GM19468 (cell line): Measurements from ENCODE around the gene DHDDS.

ENCODE experiments used
- ATAC-seq: cut with Tn5 transposase; IDR thresholded peaks from one replicate; pipeline ENCODE4 v1.9.1; 2021; ENCODE audit warnings: mild to moderate bottlenecking, moderate library complexity, moderate number of reproducible peaks; ENCODE audit not compliant: unreplicated experiment; ENCODE audit errors: extremely low read depth

DHDDS gene

DNA sequence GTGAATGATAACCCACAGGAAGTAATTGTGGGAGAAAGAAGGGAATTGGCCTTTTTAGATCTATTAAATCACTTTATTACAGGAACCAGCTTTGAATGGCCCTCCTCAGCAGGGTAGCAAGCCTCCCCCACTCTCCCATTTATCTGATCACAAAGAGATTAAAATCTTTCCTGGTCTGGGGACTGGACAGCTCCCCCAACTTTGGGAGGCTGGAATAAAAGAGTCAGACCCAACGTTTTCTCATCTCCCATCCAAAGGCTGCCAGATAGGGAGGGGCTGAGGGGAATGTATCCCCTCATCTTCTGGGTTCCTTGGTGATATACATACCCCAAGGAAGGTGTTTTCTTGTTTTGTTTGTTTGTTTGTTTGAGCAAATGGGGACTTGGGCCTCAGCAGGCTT lies 19.1 kb upstream of the DHDDS start:
- no peak for ATAC-seq

DNA sequence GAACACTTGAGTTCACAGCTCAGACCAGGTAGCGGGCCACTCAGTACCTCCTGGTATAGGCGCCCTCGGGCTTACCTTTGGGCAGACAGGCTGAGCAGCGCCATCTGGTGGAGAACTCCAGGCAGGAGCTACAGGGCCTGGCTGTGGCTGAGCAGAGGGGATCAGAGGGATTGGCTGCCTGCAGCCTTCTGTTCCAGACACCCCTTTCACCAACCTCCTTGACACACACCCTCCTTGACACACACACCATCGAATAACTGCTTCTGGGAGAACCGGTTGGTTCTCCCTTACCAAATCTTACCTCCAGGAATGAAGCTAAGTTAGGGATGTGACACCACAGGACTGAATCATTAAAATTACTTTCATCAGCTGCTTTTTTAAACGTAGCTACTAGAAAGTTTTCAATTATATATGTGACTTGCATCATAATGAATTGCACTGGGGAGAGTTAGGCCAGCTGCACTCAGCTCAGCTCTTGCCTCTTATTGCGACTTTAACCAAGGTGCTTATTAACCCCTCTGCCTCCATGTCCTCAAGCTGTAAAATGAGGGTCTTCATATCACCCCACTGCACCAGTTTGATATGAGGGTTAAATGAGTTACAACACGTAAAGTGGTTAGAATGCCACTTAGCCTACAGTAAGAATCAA lies 14.9 kb upstream of the DHDDS start:
- ATAC-seq = no peak

DNA sequence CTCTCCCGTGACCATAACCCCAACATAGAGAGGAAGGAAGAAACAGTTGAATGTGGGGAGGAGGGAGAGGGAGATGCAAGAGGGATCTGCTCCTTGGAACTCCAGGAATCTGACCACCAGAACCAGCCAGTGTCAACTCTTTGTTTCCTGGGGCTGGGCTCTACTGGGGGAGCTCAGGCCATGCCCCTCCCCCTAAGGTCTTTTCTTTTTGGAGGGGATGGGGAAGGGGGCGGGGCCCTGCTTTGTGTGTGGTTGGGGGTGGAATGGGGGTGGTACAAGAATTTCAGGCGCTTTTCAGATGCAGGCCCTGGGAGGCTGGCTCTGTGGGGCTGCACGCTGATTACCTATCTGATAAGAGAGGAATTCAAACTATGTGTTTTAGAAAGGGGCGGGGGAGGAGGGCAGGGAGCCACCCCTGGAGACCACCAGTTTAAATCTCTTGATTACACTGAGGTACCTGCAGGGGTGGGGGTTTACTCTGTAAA lies 13.2 kb upstream of the DHDDS start:
- ATAC-seq = no peak

DNA sequence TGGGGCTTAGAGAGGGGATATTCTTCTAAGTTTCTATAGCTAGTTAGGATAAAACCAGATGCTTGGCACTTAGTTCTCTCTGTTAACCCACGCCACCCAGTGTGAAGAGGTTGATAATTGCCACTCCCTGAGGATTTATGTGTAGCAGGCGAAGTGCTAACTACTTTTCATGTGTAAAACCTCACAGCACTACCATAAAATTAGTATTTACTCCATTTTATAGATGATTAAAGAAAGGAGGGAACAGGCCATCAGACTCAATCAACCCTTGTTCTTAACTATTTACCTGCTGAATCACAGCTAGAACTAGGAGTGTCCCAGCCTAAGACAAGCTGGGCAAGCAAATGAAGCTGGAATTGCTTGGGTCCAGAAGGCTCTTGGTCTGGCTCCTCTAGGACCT lies 12.6 kb upstream of the DHDDS start:
- ATAC-seq = no peak

DNA sequence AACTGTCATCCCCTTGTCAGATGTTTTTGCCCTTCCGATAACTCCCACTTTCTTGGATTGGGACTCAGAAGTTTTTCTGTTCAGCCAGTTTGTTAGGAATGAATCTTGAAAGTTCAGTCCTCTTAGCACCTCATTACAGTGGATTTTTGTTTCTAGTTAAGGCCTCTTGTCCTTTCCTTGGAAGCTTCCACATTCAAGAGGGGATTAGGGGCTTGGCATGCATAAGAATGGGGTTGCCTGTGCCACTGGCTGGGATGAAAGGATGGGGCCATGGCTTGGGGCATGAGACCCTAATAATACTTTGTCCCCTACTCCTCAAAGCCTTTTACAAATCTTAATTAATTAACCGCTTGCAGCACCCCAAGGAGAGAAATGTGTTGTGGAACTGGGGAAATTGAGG lies 2.4 kb upstream of the DHDDS start:
- ATAC-seq = no peak

DNA sequence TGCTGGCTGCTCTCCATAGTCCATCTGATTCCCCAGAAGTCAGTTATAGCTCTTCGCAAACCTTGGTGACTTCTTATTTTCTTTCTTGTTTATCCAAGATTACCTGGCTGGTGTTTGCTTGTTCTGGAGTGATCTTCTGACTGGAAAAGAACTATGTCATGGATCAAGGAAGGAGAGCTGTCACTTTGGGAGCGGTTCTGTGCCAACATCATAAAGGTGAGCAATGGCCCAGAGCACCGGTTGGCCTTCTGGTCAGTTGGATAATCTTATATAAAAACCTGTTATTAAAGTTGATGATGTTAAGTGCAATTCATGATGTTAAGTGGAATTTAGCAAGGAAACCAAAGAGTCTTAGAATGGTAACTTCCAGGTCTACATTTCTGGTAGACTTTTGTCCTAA lies 672 bp downstream of the DHDDS start:
- ATAC-seq = no peak

DNA sequence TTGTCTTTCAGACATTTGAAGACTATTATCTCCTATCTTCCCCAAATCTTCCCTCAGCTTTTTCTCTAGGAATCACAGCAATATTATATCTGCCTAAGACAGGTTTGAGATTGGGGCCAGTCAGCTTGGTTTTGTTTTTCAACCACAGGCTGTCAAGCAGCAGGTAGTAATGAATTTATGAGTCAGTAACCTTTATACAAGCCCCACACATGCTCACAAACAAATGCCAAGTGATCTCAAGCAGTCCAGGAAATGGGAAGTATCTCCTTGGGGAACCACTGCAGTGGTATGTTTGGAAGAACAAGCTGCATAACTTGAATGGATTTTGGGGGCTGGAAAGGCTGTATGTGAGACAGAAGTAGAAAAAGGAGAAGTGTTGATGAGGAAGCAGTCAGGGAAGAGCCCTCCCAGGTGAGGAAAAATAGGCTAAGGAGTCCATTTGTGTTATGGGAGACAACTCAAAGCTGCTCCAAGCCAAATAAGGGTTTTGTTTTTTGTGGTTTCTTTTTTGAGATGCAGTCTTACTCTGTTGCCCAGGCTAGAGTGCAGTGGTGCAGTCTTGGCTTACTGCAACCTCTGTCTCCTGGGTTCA lies 2.1 kb downstream of the DHDDS start:
- ATAC-seq = no peak

DNA sequence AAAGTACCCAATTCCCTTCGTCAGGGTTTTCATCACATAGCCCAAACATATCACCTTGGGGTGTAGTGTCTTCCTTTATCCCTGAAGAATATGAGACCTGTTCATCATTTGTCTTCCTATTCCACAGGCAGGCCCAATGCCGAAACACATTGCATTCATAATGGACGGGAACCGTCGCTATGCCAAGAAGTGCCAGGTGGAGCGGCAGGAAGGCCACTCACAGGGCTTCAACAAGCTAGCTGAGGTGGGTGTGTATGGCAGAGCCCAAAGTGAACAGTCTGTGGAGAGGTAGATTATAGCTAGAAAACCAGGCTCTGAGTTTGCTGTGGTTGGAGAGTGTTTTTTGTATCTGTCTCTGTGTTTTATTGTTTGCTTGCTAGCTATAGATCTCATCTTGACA lies 5.9 kb downstream of the DHDDS start:
- ATAC-seq = no peak

DNA sequence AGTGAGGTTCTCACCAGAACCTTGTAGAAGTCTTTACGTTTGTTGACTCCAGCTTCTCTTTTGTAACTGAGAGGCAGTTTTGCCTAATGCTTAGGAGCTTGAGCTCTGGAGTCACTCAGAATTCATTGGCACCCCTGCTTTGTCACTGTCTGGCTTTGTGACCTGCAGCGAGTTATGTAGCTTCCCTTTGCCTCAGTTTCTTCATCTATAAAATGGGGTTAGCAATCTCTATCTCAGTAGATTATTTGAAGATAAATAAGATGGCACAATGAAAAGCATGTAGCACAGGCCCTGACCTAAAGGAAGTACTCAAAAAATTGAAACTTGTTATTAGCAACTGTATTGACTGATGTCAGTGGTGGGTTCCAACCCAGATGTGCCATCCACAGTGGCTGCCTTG lies 8.1 kb downstream of the DHDDS start:
- no peak for ATAC-seq

DNA sequence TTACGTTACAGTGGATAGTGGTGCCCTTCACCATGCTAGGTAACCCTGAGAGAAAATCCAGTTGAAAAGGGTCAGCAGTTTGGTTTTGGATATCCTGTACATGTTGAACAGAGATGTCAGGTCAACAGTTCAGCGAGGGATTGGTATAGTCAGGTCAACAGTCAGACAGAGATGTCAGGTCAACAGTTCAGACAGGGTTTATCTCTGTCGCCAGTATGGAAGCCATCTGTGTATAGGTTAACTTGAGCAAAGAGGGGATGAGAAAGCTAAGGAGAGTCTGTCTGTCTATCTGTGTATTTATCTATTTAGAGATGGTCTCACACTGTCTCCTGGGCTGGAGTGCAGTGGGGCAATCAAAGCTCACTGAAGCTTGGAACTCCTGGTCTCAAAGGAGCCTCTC lies 17.7 kb downstream of the DHDDS start:
- no peak for ATAC-seq

DNA sequence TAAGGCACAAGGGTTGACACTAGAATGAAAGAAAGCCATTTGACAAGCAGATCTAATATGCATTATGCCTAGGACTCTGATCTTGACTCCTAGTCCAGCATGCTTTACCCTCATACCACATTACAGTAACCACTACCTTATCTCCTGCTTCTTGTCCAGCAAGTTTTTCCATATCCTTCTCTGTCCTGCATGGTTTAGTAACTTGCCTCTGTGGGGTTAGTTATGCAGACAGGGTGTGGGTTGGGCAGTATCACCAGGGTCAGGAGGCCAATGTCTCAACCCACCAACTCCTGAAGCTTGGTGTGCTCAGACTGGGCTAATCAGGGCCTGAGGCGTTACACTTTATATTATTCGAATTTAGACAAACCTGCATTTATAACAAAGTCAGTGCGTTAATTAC lies 18.8 kb downstream of the DHDDS start:
- ATAC-seq = no peak

DNA sequence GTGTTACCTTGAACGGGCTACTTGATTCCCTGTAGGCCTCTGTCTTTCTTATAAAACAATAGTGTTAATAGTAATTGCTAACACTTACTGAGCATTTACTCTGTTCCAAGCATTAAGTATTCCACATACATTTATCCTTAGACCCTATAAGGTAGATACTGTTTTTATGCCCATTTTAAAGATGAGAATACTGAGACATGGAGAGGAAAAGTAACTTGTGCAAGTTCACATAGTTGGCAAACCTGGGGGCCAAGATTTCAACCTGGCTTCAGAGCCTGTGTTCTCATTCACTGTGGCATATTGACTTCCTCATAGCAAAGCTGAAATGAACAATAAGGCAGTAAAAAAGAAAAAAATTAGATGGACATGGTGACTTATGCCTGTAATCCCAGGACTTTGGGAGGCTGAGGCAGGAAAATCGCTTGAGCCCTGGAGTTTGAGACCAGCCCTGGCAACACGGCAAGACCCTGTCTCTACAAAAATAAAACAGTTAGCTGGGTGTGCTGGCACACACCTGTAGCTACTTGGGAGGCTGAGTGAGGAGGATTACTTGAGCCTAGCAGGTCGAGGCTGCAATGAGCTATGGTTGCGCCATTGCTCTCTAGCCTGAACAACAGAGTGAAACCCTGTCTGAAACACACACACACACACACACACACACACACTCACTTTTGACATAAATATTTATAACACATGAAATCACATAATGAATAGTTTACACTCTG lies 20.5 kb downstream of the DHDDS start:
- ATAC-seq = no peak

DNA sequence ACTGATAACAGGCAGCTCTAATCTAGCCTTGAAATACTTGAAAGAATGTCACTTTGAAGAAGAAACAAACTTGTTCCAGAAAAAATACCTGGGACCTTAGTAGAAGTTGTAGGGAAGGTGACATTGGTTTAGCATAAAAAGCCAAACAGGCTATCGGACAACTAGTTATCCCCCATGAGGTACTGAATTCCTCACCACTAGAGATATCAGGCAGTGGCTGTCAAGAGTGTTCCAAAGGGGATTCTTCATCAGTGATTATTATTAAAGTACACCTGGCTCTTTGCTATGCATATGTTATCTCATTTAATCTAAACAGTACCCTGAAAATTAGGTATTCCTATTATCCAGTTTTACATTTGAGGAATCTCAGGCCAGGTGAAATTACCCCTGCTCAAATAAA lies 27.0 kb downstream of the DHDDS start:
- ATAC-seq = no peak

DNA sequence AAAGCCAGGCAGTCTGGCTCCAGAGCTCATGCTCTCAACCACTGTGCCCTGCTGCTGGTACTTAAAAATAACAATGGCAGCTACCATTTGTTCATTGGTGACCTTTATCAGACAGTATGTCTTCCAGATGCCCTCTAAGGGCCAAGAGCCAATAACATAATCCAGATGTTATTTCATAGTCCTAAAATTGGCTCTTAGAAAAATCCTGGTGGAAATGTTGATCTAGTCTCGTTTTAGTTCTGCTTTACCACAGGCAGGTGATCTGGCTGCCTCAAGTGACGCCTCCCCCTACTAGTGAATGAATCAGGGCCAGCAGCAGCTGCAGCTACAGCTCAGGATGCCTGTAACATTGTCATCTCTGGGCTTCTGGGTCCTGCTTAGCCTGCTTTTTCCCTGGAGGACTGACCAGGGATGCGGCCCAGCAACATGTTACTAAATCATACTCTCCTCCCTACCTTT lies 27.5 kb downstream of the DHDDS start:
- ATAC-seq = no peak

DNA sequence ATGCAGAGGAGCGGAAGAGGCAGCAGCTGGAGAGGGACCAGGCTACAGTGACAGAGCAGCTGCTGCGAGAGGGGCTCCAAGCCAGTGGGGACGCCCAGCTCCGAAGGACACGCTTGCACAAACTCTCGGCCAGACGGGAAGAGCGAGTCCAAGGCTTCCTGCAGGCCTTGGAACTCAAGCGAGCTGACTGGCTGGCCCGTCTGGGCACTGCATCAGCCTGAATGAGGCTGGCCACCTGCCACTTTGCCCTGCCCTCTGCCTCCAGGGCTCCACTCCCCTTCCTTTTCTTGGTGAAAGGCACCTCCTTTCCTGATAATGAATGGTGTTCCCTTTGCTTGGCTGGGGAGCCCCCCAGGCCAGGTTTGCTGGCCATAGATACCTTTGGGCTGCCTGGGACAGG lies 36.8 kb downstream of the DHDDS start:
- ATAC-seq = no peak

DNA sequence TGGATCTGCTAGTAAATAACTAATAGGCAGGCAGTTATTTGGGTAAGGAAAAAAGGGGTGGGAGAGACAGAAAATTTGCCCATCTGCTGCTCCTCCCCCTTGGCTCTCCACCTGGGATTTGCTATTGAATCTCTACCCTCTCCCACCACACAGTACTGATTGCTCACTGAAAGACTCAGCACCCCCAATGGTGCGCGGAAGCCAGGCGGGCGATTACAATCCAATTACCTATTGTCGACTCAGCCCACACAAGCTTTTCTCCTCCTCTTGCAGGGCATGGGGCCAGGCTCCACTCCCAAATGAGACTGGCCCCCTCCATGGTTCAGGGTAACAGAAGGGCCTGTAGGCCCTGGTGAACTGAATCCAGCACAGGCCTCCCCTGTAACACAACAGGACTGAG lies 37.4 kb downstream of the DHDDS start:
- no peak for ATAC-seq

DNA sequence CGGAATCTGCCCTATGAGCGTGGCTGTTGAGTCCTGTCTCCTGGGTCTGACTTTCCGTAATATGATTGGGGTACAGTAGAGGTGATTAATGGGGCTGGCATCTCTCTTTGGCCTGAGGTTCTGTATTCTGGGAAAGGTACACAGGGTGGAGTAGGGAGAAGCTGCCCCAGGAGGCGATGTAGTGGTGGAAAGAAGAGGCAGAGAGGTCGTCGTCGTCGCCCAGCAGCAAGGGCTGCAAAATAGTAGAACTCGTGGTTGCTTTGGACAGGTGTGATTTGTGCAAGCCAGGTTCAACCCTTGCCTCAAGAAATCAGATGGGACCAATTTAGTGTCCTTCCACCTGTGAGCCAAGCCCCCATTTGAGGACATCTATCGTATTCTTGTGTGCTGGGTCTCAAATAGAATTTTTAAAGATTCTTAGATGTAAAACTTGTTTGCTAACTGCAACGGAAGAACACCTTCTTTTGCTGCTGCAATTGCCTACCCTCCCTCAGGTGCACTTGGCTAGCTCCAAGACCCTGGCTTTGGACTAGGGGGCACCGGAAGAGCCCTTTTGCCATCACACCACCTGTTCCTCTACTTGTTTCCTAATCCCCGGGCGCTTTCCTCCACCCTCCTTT lies 38.9 kb downstream of the DHDDS start:
- no peak for ATAC-seq

DNA sequence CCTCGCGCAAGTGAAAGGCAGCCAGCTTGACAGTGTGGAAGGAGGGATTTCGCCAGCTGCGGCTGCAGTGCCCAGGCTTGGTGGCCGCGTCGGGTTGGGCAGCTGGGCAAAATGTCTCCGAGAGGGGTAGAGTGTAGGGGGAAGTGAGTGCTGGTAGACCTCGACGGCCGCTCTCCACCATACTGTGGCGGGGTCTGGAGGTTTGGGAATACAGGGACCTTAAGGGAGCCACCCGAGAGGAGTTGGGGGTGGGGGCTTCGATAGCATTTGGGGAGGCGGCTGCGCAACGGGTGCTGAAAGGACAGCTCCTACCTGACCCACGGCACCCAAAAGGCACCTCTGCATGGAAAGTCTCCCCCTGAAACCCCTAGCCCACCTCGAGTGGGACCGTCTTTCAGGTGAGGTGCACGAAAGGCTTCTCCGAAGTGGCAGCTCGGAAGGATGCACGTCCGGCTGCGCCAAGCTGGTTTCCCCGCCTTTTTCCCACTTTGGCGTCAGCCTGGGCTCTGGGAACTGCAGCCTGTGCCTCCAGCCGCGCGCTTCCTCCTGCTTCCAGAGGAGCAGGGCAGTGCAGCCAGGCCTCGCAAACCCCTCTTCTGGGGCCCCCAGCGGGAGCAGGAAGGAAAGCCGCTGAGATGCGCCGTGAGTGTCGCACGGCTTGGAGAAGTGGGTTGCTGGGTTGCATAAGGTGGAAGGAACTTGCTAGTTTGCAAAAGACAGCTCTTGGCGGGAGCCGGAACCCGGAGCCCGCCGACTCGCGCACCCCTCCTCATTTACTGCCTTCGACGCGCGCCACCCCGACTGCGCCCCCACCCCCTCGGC lies 39.6 kb downstream of the DHDDS start:
- ATAC-seq = no peak

DNA sequence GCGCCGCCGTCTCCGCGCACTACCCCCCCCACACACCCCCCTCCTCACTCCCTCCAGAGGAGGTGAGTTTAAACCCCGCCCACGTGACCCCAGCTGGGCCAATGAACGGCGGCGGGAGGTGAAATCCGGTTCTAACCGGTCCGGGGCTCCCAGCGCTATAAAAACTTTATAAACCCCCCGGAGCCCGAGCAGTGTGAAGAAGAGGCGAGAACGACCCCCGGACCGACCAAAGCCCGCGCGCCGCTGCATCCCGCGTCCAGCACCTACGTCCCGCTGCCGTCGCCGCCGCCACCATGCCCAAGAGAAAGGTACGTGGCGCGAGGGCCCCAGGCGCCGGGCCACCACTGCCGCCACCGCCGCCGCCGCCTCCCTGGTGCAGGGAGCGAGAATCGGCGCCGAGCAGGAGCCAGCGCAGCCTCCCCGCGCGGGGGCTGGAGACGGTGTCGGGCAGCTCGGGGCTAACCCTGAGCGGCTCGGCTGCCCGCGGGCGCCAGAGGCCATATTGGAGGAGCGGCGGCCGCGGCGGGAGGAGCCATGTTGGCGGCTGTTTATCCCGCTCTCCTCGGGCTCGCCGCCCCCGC lies 40.3 kb downstream of the DHDDS start, which contains the start of gene HMGN2:
Gene HMGN2 (plus strand): TSS at position 121 of the 581 bp plus-strand sequence. CDS start 173 bp downstream, at position 294.
- peak; percentile 4 for ATAC-seq
